IgD-negative memory B cell (primary cell): ENCODE data around the gene ZNF385A. TPM values are rescaled to one million over a fixed set of nuclear protein-coding genes. Genes with fewer than 3 reads are reported as not detected.
A peak's percentile ranks its signal among the peaks of the same experiment; 100 is the strongest.

Experiments
- H3K27ac Mint-ChIP-seq, 3 donors: one replicate each; pipeline ENCODE4 v1.8.0; 2020 to 2022; ENCODE audit warnings: mild to moderate bottlenecking in 3 of 3, mixed read lengths in 3 of 3, moderate library complexity in 1 of 3
- H3K27me3 Mint-ChIP-seq: one replicate; pipeline ENCODE4 v1.8.0; 2021; ENCODE audit warnings: mixed read lengths
- H3K36me3 Mint-ChIP-seq: one replicate; pipeline ENCODE4 v1.8.0; 2020; ENCODE audit warnings: mild to moderate bottlenecking, mixed read lengths
- H3K4me1 Mint-ChIP-seq, 3 donors: one replicate each; pipeline ENCODE4 v1.8.0; 2020 to 2022; ENCODE audit warnings: mixed read lengths in 3 of 3, mild to moderate bottlenecking in 1 of 3
- H3K4me3 Mint-ChIP-seq, 4 donors: one replicate each; pipeline ENCODE4 v1.8.0; 2020 to 2022; ENCODE audit warnings: mild to moderate bottlenecking in 4 of 4, mixed read lengths in 4 of 4, moderate library complexity in 3 of 4
- H3K9me3 Mint-ChIP-seq, 3 donors: one replicate each; pipeline ENCODE4 v1.8.0; 2020 to 2021; ENCODE audit warnings: mixed read lengths in 3 of 3, mild to moderate bottlenecking in 1 of 3
- polyA plus RNA-seq: library from polyadenylated mRNA; unstranded; fragments of 300-500 nt; fragmentation: Illumina TruSeq; gene quantifications from one replicate; pipeline ENCODE4 v1.2.3, GENCODE V29; 2021

ZNF385A gene
- 4.2 TPM for polyA plus RNA-seq

GRCh38 chr12:54384591-54385041, at the start of gene ZNF385A:
Gene ZNF385A, minus strand, starts transcription at chr12:54384733. Its CDS starts 219 bp downstream, at chr12:54384514.
- Mint-ChIP-seq H3K27me3 (peaks cover 2% of the 10 kb centered on the region), H3K4me3 (peak within 1 kb of the TSS in 2 of 4 donors; percentile 79 to 82), H3K27ac (peak within 1 kb of the TSS; percentile 5 to 82 (median 78)), H3K9me3 (no peaks in the 10 kb centered on the region), H3K4me1 (peaks cover 25 to 31% (median 27%) of the 10 kb centered on the region in 3 donors), H3K36me3 (peaks cover 3% of the 10 kb centered on the region)

- Mint-ChIP-seq H3K9me3 (no peaks in the 10 kb centered on the region), H3K4me3 (no peak overlapping the region), H3K4me1 (peaks cover 0 to 4% (median 0%) of the 10 kb centered on the region in 3 donors), H3K36me3 (no peaks in the 10 kb centered on the region), H3K27me3 (peaks cover 16% of the 10 kb centered on the region), H3K27ac (no peak overlapping the region)
Observed at GRCh38 chr12:54432815-54433164, 48.3 kb upstream of the ZNF385A start.

GRCh38 chr12:54431911-54432814, 47.6 kb upstream of the ZNF385A start:
- H3K4me1 Mint-ChIP-seq, result peaks cover 3 to 7% (median 5%) of the 10 kb centered on the region in 3 donors
- no peaks in the 10 kb centered on the region for H3K9me3 Mint-ChIP-seq
- peaks cover 20% of the 10 kb centered on the region for H3K27me3 Mint-ChIP-seq
- no peaks in the 10 kb centered on the region for H3K36me3 Mint-ChIP-seq
- H3K27ac Mint-ChIP-seq, result no peak overlapping the region
- no peak overlapping the region for H3K4me3 Mint-ChIP-seq

- Mint-ChIP-seq H3K4me3 (no peak overlapping the region), H3K27me3 (peaks cover 30% of the 10 kb centered on the region), H3K9me3 (no peaks in the 10 kb centered on the region), H3K27ac (no peak overlapping the region), H3K36me3 (peaks cover 1% of the 10 kb centered on the region), H3K4me1 (peaks cover 4 to 7% (median 5%) of the 10 kb centered on the region in 3 donors)
Observed at GRCh38 chr12:54430471-54431069, 46.0 kb upstream of the ZNF385A start.

- H3K27ac Mint-ChIP-seq, result no peak overlapping the region
- H3K9me3 Mint-ChIP-seq, result peaks cover 0 to 2% (median 0%) of the 10 kb centered on the region in 3 donors
- H3K27me3 Mint-ChIP-seq, result peaks cover 34% of the 10 kb centered on the region
- no peak overlapping the region for H3K4me3 Mint-ChIP-seq
- H3K36me3 Mint-ChIP-seq, result peaks cover 1% of the 10 kb centered on the region
- peaks cover 4 to 9% (median 7%) of the 10 kb centered on the region in 3 donors for H3K4me1 Mint-ChIP-seq
Observed at GRCh38 chr12:54429014-54429471, 44.5 kb upstream of the ZNF385A start.

GRCh38 chr12:54428050-54429013, 43.8 kb upstream of the ZNF385A start:
- H3K27ac Mint-ChIP-seq, result no peak overlapping the region
- H3K36me3 Mint-ChIP-seq, result peaks cover 1% of the 10 kb centered on the region
- no peak overlapping the region for H3K4me3 Mint-ChIP-seq
- H3K9me3 Mint-ChIP-seq, result peaks cover 0 to 2% (median 0%) of the 10 kb centered on the region in 3 donors
- peaks cover 34% of the 10 kb centered on the region for H3K27me3 Mint-ChIP-seq
- peaks cover 4 to 9% (median 7%) of the 10 kb centered on the region in 3 donors for H3K4me1 Mint-ChIP-seq

GRCh38 chr12:54427106-54427505, 42.6 kb upstream of the ZNF385A start:
- Mint-ChIP-seq H3K9me3 (peaks cover 0 to 2% (median 0%) of the 10 kb centered on the region in 3 donors), H3K36me3 (peaks cover 1% of the 10 kb centered on the region), H3K4me3 (no peak overlapping the region), H3K4me1 (peaks cover 4 to 9% (median 6%) of the 10 kb centered on the region in 3 donors), H3K27me3 (peaks cover 37% of the 10 kb centered on the region), H3K27ac (no peak overlapping the region)

GRCh38 chr12:54426690-54427089, 42.2 kb upstream of the ZNF385A start:
- Mint-ChIP-seq H3K9me3 (peaks cover 0 to 2% (median 0%) of the 10 kb centered on the region in 3 donors), H3K36me3 (peaks cover 1% of the 10 kb centered on the region), H3K27me3 (peaks cover 34% of the 10 kb centered on the region), H3K27ac (no peak overlapping the region), H3K4me3 (no peak overlapping the region), H3K4me1 (peaks cover 4 to 9% (median 4%) of the 10 kb centered on the region in 3 donors)

- Mint-ChIP-seq H3K36me3 (peaks cover 1% of the 10 kb centered on the region), H3K27me3 (peaks cover 36% of the 10 kb centered on the region), H3K4me1 (peaks cover 5 to 11% (median 5%) of the 10 kb centered on the region in 3 donors), H3K27ac (peak overlapping the region in 1 of 3 donors; percentile 49), H3K9me3 (peaks cover 0 to 2% (median 0%) of the 10 kb centered on the region in 3 donors), H3K4me3 (no peak overlapping the region)
Observed at GRCh38 chr12:54425702-54426101, 41.2 kb upstream of the ZNF385A start.

- H3K9me3 Mint-ChIP-seq, result peaks cover 0 to 2% (median 0%) of the 10 kb centered on the region in 3 donors
- H3K27ac Mint-ChIP-seq, result no peak overlapping the region
- no peak overlapping the region for H3K4me3 Mint-ChIP-seq
- H3K36me3 Mint-ChIP-seq, result peaks cover 1% of the 10 kb centered on the region
- H3K27me3 Mint-ChIP-seq, result peaks cover 42% of the 10 kb centered on the region
- H3K4me1 Mint-ChIP-seq, result peaks cover 5 to 13% (median 9%) of the 10 kb centered on the region in 3 donors
Observed at GRCh38 chr12:54424224-54424623, 39.7 kb upstream of the ZNF385A start.

GRCh38 chr12:54423816-54424150, 39.2 kb upstream of the ZNF385A start:
- Mint-ChIP-seq H3K27me3 (peaks cover 43% of the 10 kb centered on the region), H3K4me3 (no peak overlapping the region), H3K4me1 (peaks cover 5 to 13% (median 9%) of the 10 kb centered on the region in 3 donors), H3K9me3 (peaks cover 0 to 2% (median 0%) of the 10 kb centered on the region in 3 donors), H3K36me3 (peaks cover 1% of the 10 kb centered on the region), H3K27ac (no peak overlapping the region)

- Mint-ChIP-seq H3K36me3 (peaks cover under 1% of the 10 kb centered on the region), H3K9me3 (peaks cover 0 to 2% (median 0%) of the 10 kb centered on the region in 3 donors), H3K27ac (no peak overlapping the region), H3K4me3 (peak overlapping the region in 1 of 4 donors; percentile 26), H3K4me1 (peaks cover 10% of the 10 kb centered on the region in 3 donors), H3K27me3 (peaks cover 45% of the 10 kb centered on the region)
Observed at GRCh38 chr12:54421879-54422250, 37.3 kb upstream of the ZNF385A start.

GRCh38 chr12:54421175-54421878, 36.8 kb upstream of the ZNF385A start:
- H3K36me3 Mint-ChIP-seq, result no peaks in the 10 kb centered on the region
- peaks cover 0 to 2% (median 0%) of the 10 kb centered on the region in 3 donors for H3K9me3 Mint-ChIP-seq
- peak overlapping the region in 1 of 4 donors; percentile 26 for H3K4me3 Mint-ChIP-seq
- peaks cover 15 to 16% (median 16%) of the 10 kb centered on the region in 3 donors for H3K4me1 Mint-ChIP-seq
- H3K27me3 Mint-ChIP-seq, result peaks cover 42% of the 10 kb centered on the region
- H3K27ac Mint-ChIP-seq, result peak overlapping the region in 1 of 3 donors; percentile 55

- Mint-ChIP-seq H3K27me3 (peaks cover 39% of the 10 kb centered on the region), H3K27ac (no peak overlapping the region), H3K9me3 (peaks cover 0 to 2% (median 0%) of the 10 kb centered on the region in 3 donors), H3K4me3 (peak overlapping the region in 3 of 4 donors; percentile 63 to 83 (median 63)), H3K4me1 (peaks cover 17 to 18% (median 18%) of the 10 kb centered on the region in 3 donors), H3K36me3 (no peaks in the 10 kb centered on the region)
Observed at GRCh38 chr12:54420766-54421144, 36.2 kb upstream of the ZNF385A start.
